Omental fat pad (tissue), 4 donors: ENCODE measurements around the gene TMEM115. TPM values are rescaled to one million over a fixed set of nuclear protein-coding genes. Genes with fewer than 3 reads are reported as not detected.

Experiments
- ATAC-seq: fragments of 150-250 bp; one replicate; pipeline ENCODE4 v1.9.1; 2016; ENCODE audit warnings: mild to moderate bottlenecking, moderate library complexity; ENCODE audit not compliant: low FRiP score
- DNase-seq: peaks from one replicate; pipeline ENCODE4 v3.0.0-alpha.2; 2019; ENCODE audit warnings: low spot score
- CTCF ChIP-seq, 3 donors: fragments of 450-650 bp; IDR thresholded peaks; one replicate each; pipeline ENCODE4 v1.5.1; 2016 to 2017; ENCODE audit warnings: antibody characterized with exemption in 3 of 3, mild to moderate bottlenecking in 3 of 3, moderate library complexity in 2 of 3
- total RNA-seq, 4 donors: library from RNA; depleted of rRNA; stranded (reverse); fragments of >200 nt; gene quantifications; one replicate each; pipeline ENCODE4 v1.1.0, GENCODE V29; 2016

The TMEM115 gene
- total RNA-seq, 4 donors from 2014 or later: 41.5 to 70.6 (median 52.1) TPM

- no peak for DNase-seq
- TF ChIP-seq CTCF (IDR thresholded peaks at IDR 0.05): no peak
- no peak for ATAC-seq
These were observed 25.5 kb downstream of the TMEM115 start for GRCh38 chr3:50333744-50334328.

GRCh38 chr3:50331364-50331907 is 27.9 kb downstream of the TMEM115 start:
- TF ChIP-seq CTCF (IDR thresholded peaks at IDR 0.05): no peak
- DNase-seq (no peak), ATAC-seq (no peak)

- ATAC-seq: no peak
These were observed 29.0 kb downstream of the TMEM115 start for GRCh38 chr3:50330330-50330729.

GRCh38 chr3:50327943-50328691 is 31.2 kb downstream of the TMEM115 start, which contains the start of gene TUSC2:
TSS of gene TUSC2 (minus strand) at chr3:50328223. CDS start at chr3:50328099, 124 bp downstream.
- ATAC-seq (peak; percentile 86), DNase-seq (peak; percentile 94)
- no peak for TF ChIP-seq CTCF (IDR thresholded peaks at IDR 0.05)

More at GRCh38 chr3:50330330-50330729, 29.0 kb downstream of the TMEM115 start:
- no peak for DNase-seq
- TF ChIP-seq CTCF (IDR thresholded peaks at IDR 0.05): no peak

GRCh38 chr3:50327129-50327528 is 32.2 kb downstream of the TMEM115 start:
- no peak for DNase-seq
- ATAC-seq: no peak
- no peak for TF ChIP-seq CTCF (IDR thresholded peaks at IDR 0.05)

- DNase-seq: no peak
- no peak for ATAC-seq
- no peak for TF ChIP-seq CTCF (IDR thresholded peaks at IDR 0.05)
These were observed 33.2 kb downstream of the TMEM115 start for GRCh38 chr3:50326182-50326541.
